Neural cell (in vitro differentiated cells): ENCODE results near the gene COX7A2L. TPM values are rescaled to one million over a fixed set of nuclear protein-coding genes. Genes with fewer than 3 reads are reported as not detected.

Experiments
- H2AFZ ChIP-seq: fragments of 200-600, 300-800 bp; sonication (generic), shearing (Covaris generic); 2 replicates; pipeline ENCODE4 v1.6.0; 2014; ENCODE audit warnings: low read depth, mild to moderate bottlenecking, antibody characterized with exemption, low read length, moderate library complexity
- H3F3A ChIP-seq: fragments of 200-600 bp; shearing (Covaris generic); 2 replicates; pipeline ENCODE4 v1.6.1; 2016; ENCODE audit warnings: mild to moderate bottlenecking, moderate library complexity, mixed read lengths, antibody characterized with exemption, low read length; ENCODE audit not compliant: insufficient read depth, poor library complexity, severe bottlenecking
- H3K27ac ChIP-seq: fragments of 200-600, 300-800 bp; sonication (generic), shearing (Covaris generic); 2 replicates; pipeline ENCODE4 v1.5.1; 2014; ENCODE audit warnings: mild to moderate bottlenecking, low read length, moderate library complexity
- H3K27me3 ChIP-seq: fragments of 300-800, 200-600 bp; sonication (generic), shearing (Covaris generic); 2 replicates; pipeline ENCODE4 v1.6.0; 2014; ENCODE audit warnings: mild to moderate bottlenecking, low read depth, low read length, moderate library complexity; ENCODE audit not compliant: insufficient read depth
- H3K36me3 ChIP-seq: fragments of 300-800, 200-600 bp; sonication (generic), shearing (Covaris generic); 2 replicates; pipeline ENCODE4 v1.5.1; 2014; ENCODE audit warnings: mild to moderate bottlenecking, antibody characterized with exemption, low read length, moderate library complexity; ENCODE audit not compliant: insufficient read depth
- H3K4me2 ChIP-seq: fragments of 300-800, 200-600 bp; sonication (generic), shearing (Covaris generic); 2 replicates; pipeline ENCODE4 v1.6.0; 2014; ENCODE audit warnings: mild to moderate bottlenecking, low read length
- H3K4me3 ChIP-seq: fragments of 300-800, 200-600 bp; sonication (generic), shearing (Covaris generic); 2 replicates; pipeline ENCODE4 v1.5.1; 2014; ENCODE audit warnings: mild to moderate bottlenecking, low read length, moderate library complexity
- H3K79me2 ChIP-seq: fragments of 200-600 bp; shearing (Covaris generic); replicated peaks from 2 replicates; pipeline ENCODE4 v1.6.0; 2014; ENCODE audit warnings: mild to moderate bottlenecking, low read length, moderate library complexity; ENCODE audit not compliant: insufficient read depth
- H3K9ac ChIP-seq: fragments of 300-800, 200-600 bp; sonication (generic), shearing (Covaris generic); 2 replicates; pipeline ENCODE4 v1.6.1; 2016; ENCODE audit warnings: mild to moderate bottlenecking, low read length, mixed read lengths
- H3K9me2 ChIP-seq: fragments of 200-600 bp; shearing (Covaris generic); 2 replicates; pipeline ENCODE4 v1.6.1; 2016; ENCODE audit warnings: mild to moderate bottlenecking, low read length, mixed read lengths; ENCODE audit not compliant: insufficient read depth
- H3K9me3 ChIP-seq: fragments of 200-600, 300-800 bp; sonication (generic), shearing (Covaris generic); 2 replicates; pipeline ENCODE4 v1.6.1; 2016; ENCODE audit warnings: mild to moderate bottlenecking, mixed run types, low read length, moderate library complexity, mixed read lengths
- H4K20me1 ChIP-seq: fragments of 200-600 bp; shearing (Covaris generic); 2 replicates; pipeline ENCODE4 v1.6.1; 2016; ENCODE audit warnings: mild to moderate bottlenecking, mixed run types; ENCODE audit not compliant: insufficient read depth
- EP300 ChIP-seq: fragments of 450-650 bp; conservative IDR thresholded peaks from 2 replicates; pipeline ENCODE4 v1.6.1; 2014; ENCODE audit warnings: antibody characterized with exemption, mild to moderate bottlenecking, moderate library complexity; ENCODE audit not compliant: poor library complexity, severe bottlenecking
- EZH2 ChIP-seq: fragments of 200-600, 300-800 bp; shearing (Covaris generic), sonication (generic); IDR thresholded peaks from 2 replicates; pipeline ENCODE4 v1.6.1; 2014; ENCODE audit warnings: antibody characterized with exemption, low read length, borderline replicate concordance, mild to moderate bottlenecking; ENCODE audit not compliant: insufficient read depth, poor library complexity, severe bottlenecking
- MXI1 ChIP-seq: fragments of 450-650 bp; conservative IDR thresholded peaks from 2 replicates; pipeline ENCODE4 v1.6.1; 2014; ENCODE audit warnings: antibody characterized with exemption, mild to moderate bottlenecking; ENCODE audit not compliant: poor library complexity, severe bottlenecking
- POLR2AphosphoS5 ChIP-seq: IDR thresholded peaks from 2 replicates; pipeline ENCODE4 v1.6.1; 2012
- RAD21 ChIP-seq: fragments of 450-650 bp; conservative IDR thresholded peaks from 2 replicates; pipeline ENCODE4 v1.6.1; 2014; ENCODE audit warnings: antibody characterized with exemption, mild to moderate bottlenecking, moderate library complexity
- REST ChIP-seq: IDR thresholded peaks from 2 replicates; pipeline ENCODE4 v1.6.1; 2012; ENCODE audit warnings: borderline replicate concordance
- SMC3 ChIP-seq: fragments of 450-650 bp; conservative IDR thresholded peaks from 2 replicates; pipeline ENCODE4 v1.6.1; 2014; ENCODE audit warnings: antibody characterized with exemption, mild to moderate bottlenecking, moderate library complexity; ENCODE audit not compliant: poor library complexity
- TAF1 ChIP-seq: IDR thresholded peaks from 2 replicates; pipeline ENCODE4 v1.6.1; 2012; ENCODE audit warnings: low read depth
- polyA plus RNA-seq: library from polyadenylated mRNA; depleted of rRNA; stranded (reverse); fragments of >200 nt; gene quantifications from 2 replicates; pipeline ENCODE4 v1.2.3, GENCODE V29; 2014
- TF ChIP-seq, protein P1 (sequence below): fragments of 450-650 bp; IDR thresholded peaks from 2 replicates; pipeline ENCODE4 v1.5.1; 2014; ENCODE audit warnings: antibody characterized with exemption, mild to moderate bottlenecking, moderate library complexity; ENCODE audit not compliant: poor library complexity, severe bottlenecking

The COX7A2L gene
- polyA plus RNA-seq, 1 donor from 2014 or later, result 425 TPM

GRCh38 chr2:42363413-42363812, 2.4 kb upstream of the COX7A2L start:
- Histone ChIP-seq H4K20me1 (no peaks in the 10 kb centered on the region), H3K27me3 (no peaks in the 10 kb centered on the region), H3K27ac (peak overlapping the region; percentile 85), H3K9ac (no peak overlapping the region), H2AFZ (no peak overlapping the region), H3K4me2 (no peak overlapping the region), H3K9me3 (no peaks in the 10 kb centered on the region), H3F3A (no peaks in the 10 kb centered on the region), H3K9me2 (no peaks in the 10 kb centered on the region), H3K79me2 (peaks cover 27% of the 10 kb centered on the region), H3K36me3 (no peaks in the 10 kb centered on the region), H3K4me3 (no peak overlapping the region)
- TF ChIP-seq REST (no peak), POLR2AphosphoS5 (no peak), SMC3 (no peak), EP300 (no peak), MXI1 (no peak), TAF1 (no peak), RAD21 (no peak), EZH2 (no peak)
- TF ChIP-seq, protein P1, sequence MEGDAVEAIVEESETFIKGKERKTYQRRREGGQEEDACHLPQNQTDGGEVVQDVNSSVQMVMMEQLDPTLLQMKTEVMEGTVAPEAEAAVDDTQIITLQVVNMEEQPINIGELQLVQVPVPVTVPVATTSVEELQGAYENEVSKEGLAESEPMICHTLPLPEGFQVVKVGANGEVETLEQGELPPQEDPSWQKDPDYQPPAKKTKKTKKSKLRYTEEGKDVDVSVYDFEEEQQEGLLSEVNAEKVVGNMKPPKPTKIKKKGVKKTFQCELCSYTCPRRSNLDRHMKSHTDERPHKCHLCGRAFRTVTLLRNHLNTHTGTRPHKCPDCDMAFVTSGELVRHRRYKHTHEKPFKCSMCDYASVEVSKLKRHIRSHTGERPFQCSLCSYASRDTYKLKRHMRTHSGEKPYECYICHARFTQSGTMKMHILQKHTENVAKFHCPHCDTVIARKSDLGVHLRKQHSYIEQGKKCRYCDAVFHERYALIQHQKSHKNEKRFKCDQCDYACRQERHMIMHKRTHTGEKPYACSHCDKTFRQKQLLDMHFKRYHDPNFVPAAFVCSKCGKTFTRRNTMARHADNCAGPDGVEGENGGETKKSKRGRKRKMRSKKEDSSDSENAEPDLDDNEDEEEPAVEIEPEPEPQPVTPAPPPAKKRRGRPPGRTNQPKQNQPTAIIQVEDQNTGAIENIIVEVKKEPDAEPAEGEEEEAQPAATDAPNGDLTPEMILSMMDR, result no peak

DNA sequence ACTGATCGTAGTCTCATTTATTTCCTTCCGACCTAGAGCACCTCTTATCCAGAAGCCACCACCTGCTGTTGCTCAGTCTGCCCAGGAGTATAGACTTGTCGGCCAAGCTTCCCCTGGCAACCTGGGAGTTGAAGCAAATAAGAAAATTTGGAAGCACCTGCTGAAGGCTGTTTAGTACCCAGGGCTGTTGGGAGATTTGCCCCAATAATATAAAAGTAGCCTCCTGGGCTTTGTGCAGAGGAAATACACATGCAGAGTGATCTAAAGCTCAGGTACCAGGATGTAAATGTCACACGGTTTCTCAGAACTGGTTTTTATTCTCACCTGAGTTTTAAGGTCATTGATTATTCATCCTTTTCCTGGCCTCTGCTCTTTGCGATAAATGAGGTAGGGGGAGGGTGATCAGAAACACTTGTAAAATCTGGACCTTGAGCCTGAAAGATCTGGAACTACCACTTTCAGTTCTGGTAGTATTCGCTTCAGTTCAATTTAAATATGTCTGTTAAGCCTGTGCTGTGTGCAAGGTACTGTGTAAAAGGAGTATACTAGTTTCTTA, 789 bp upstream of the COX7A2L start:
- H3K4me2 ChIP-seq, result peak overlapping the region; percentile 56
- no peaks in the 10 kb centered on the region for H3F3A ChIP-seq
- no peaks in the 10 kb centered on the region for H3K36me3 ChIP-seq
- H2AFZ ChIP-seq, result no peak overlapping the region
- no peaks in the 10 kb centered on the region for H3K9me2 ChIP-seq
- H3K27ac ChIP-seq, result peak overlapping the region; percentile 38
- TF ChIP-seq SMC3, result no peak
- TF ChIP-seq, protein P1, result peak; percentile 16
- no peaks in the 10 kb centered on the region for H3K27me3 ChIP-seq
- H3K9me3 ChIP-seq, result no peaks in the 10 kb centered on the region
- peak overlapping the region; percentile 43 for H3K9ac ChIP-seq
- peaks cover 41% of the 10 kb centered on the region for H3K79me2 ChIP-seq
- no peaks in the 10 kb centered on the region for H4K20me1 ChIP-seq
- peak overlapping the region; percentile 93 for H3K4me3 ChIP-seq
